ENCODE results near the gene SORBS1. TPM values are rescaled to one million over a fixed set of nuclear protein-coding genes. Genes with fewer than 3 reads are reported as not detected.

SORBS1 gene
- total and polyA plus RNA-seq, 9 of the 15 experiments (the other 6 are each of a cell fraction or from before 2014, with no cell fraction given) = 2.0 to 13.3 (median 6.5) TPM

- H3K9me1 ChIP-seq (ENCODE audit: control insufficient read depth, insufficient read depth, low read length) = no peaks in the 10 kb centered on the region
- H3K36me3 ChIP-seq (ENCODE audit: control insufficient read depth, insufficient read depth, low read length) = no peaks in the 10 kb centered on the region
- no peak overlapping the region for H3K4me2 ChIP-seq (ENCODE audit: insufficient read depth, low read length)
- 91% methylated on average over 6 of the region's 7 CpGs for WGBS (ENCODE audit: insufficient coverage, low coverage, missing lambda C conversion rate)
- peaks cover 7% of the 10 kb centered on the region for H3K79me2 ChIP-seq (ENCODE audit: control insufficient read depth, insufficient read depth, low read length)
- H3K9me3 ChIP-seq (replicated peaks; ENCODE audit: control insufficient read depth, insufficient read depth, low read depth, low read length) = no peaks in the 10 kb centered on the region
- H3K27ac ChIP-seq (ENCODE audit: extremely low read depth, low read depth, low read length) = no peak overlapping the region
- intact Hi-C loops (cut with micrococcal nuclease) (no loop called here), in situ Hi-C loops (cut with MboI) (no loop called here)
- TF ChIP-seq E2F3 (CRISPR knock-in tag; IDR thresholded peaks at IDR 0.05) (no peak), EP400 (IDR thresholded peaks at IDR 0.05) (no peak), RNF2 (IDR thresholded peaks at IDR 0.05) (no peak), ATF3 (IDR thresholded peaks at IDR 0.05) (no peak), ATF3 (CRISPR knock-in tag; conservative IDR thresholded peaks at IDR 0.05) (no peak), NCOA2 (IDR thresholded peaks at IDR 0.05; ENCODE audit: partially characterized antibody in 2 of 2) (no peak), ZKSCAN3 (CRISPR knock-in tag; IDR thresholded peaks at IDR 0.05) (no peak), CREBBP (IDR thresholded peaks at IDR 0.05; ENCODE audit: low read depth, low read length) (no peak), ZNF592 (IDR thresholded peaks at IDR 0.05) (no peak), ZSCAN32 (CRISPR knock-in tag; IDR thresholded peaks at IDR 0.05) (no peak), ZNF561 (CRISPR knock-in tag; conservative IDR thresholded peaks at IDR 0.05) (no peak), ZFX (CRISPR knock-in tag; IDR thresholded peaks at IDR 0.05) (no peak), HOXB6 (CRISPR knock-in tag; IDR thresholded peaks at IDR 0.05; ENCODE audit: borderline replicate concordance) (no peak), CC2D1A (IDR thresholded peaks at IDR 0.05) (no peak), TSC22D4 (tag; IDR thresholded peaks at IDR 0.05) (no peak)
- DNase-seq (ENCODE audit: extremely low read depth in 1 of 4, low spot score in 3 of 4) (no peak), FAIRE-seq (no peak), ATAC-seq (no peak)
- no peaks in the 10 kb centered on the region for H4K20me1 ChIP-seq (replicated peaks; ENCODE audit: control insufficient read depth, insufficient read depth, low read length)
- H2AFZ ChIP-seq (ENCODE audit: low read depth, low read length) = no peak overlapping the region
- no peaks in the 10 kb centered on the region for H3K27me3 ChIP-seq (ENCODE audit: control insufficient read depth in 2 of 2, insufficient read depth in 2 of 2, low read length in 2 of 2)
- CTCF ChIA-PET (ENCODE audit: low intra/inter-chr PET ratio) = no interaction called here
- peaks cover 4 to 23% of the 10 kb centered on the region in 2 experiments; a peak in 4 of 5 replicates for H3K4me1 ChIP-seq (replicated peaks in 1 of 2; ENCODE audit: control insufficient read depth in 2 of 2, insufficient read depth in 2 of 2, low read length in 2 of 2)
- BruUV-seq (replicated peaks) = no TSS peak
- POLR2A ChIA-PET = no interaction called here
- H3K9ac ChIP-seq (ENCODE audit: insufficient read depth in 1 of 2, low read depth in 2 of 2, low read length in 2 of 2) = no peak overlapping the region
- no peak overlapping the region for H3K4me3 ChIP-seq
These were observed 36.7 kb downstream of the SORBS1 start for GRCh38 chr10:95524358-95525032.
